GM18873 (cell line): ENCODE data around the gene LAMTOR5.

ENCODE experiments used
- ATAC-seq: cut with Tn5 transposase; IDR thresholded peaks from one replicate; pipeline ENCODE4 v1.9.1; 2021; ENCODE audit warnings: mild to moderate bottlenecking, moderate library complexity, moderate number of reproducible peaks; ENCODE audit not compliant: unreplicated experiment, low FRiP score

Gene LAMTOR5

GRCh38 chr1:110393286-110393685, 14.2 kb downstream of the LAMTOR5 start:
- no peak for ATAC-seq

- ATAC-seq, result no peak
These were observed 16.7 kb downstream of the LAMTOR5 start, which contains the start of gene SLC16A4 for GRCh38 chr1:110390692-110391245. TSS of gene SLC16A4 (minus strand) at chr1:110391026. CDS start at chr1:110389323, 1,703 bp downstream.

GRCh38 chr1:110390096-110390495, 17.4 kb downstream of the LAMTOR5 start:
- ATAC-seq, result no peak

GRCh38 chr1:110387048-110387754, 20.3 kb downstream of the LAMTOR5 start:
- no peak for ATAC-seq

- no peak for ATAC-seq
These were observed 22.1 kb downstream of the LAMTOR5 start for GRCh38 chr1:110385369-110385768.

GRCh38 chr1:110384581-110385321, 22.7 kb downstream of the LAMTOR5 start:
- ATAC-seq, result no peak

- ATAC-seq, result no peak
These were observed 24.1 kb downstream of the LAMTOR5 start for GRCh38 chr1:110383251-110383990.

GRCh38 chr1:110380672-110381283, 26.7 kb downstream of the LAMTOR5 start:
- ATAC-seq, result no peak

GRCh38 chr1:110375490-110375889, 32.0 kb downstream of the LAMTOR5 start:
- no peak for ATAC-seq

- ATAC-seq, result no peak
These were observed 36.7 kb downstream of the LAMTOR5 start for GRCh38 chr1:110370827-110371226.

- ATAC-seq, result no peak
These were observed 43.3 kb downstream of the LAMTOR5 start for GRCh38 chr1:110364221-110364620.

- no peak for ATAC-seq
These were observed 45.6 kb downstream of the LAMTOR5 start for GRCh38 chr1:110361856-110362255.

- ATAC-seq, result no peak
These were observed 47.1 kb downstream of the LAMTOR5 start for GRCh38 chr1:110360431-110360830.

- no peak for ATAC-seq
These were observed 51.1 kb downstream of the LAMTOR5 start for GRCh38 chr1:110356379-110356778.

GRCh38 chr1:110355321-110355720, 52.2 kb downstream of the LAMTOR5 start:
- no peak for ATAC-seq
